ENCODE data around the gene WDPCP. TPM values are rescaled to one million over a fixed set of nuclear protein-coding genes. Genes with fewer than 3 reads are reported as not detected.

The WDPCP gene
- total and polyA plus RNA-seq, 2 experiments from 2014 or later, result 8.8 to 20.4 TPM

GRCh38 chr2:63127594-63127993 is 460.7 kb downstream of the WDPCP start (continued):
- TF ChIP-seq, protein P1, sequence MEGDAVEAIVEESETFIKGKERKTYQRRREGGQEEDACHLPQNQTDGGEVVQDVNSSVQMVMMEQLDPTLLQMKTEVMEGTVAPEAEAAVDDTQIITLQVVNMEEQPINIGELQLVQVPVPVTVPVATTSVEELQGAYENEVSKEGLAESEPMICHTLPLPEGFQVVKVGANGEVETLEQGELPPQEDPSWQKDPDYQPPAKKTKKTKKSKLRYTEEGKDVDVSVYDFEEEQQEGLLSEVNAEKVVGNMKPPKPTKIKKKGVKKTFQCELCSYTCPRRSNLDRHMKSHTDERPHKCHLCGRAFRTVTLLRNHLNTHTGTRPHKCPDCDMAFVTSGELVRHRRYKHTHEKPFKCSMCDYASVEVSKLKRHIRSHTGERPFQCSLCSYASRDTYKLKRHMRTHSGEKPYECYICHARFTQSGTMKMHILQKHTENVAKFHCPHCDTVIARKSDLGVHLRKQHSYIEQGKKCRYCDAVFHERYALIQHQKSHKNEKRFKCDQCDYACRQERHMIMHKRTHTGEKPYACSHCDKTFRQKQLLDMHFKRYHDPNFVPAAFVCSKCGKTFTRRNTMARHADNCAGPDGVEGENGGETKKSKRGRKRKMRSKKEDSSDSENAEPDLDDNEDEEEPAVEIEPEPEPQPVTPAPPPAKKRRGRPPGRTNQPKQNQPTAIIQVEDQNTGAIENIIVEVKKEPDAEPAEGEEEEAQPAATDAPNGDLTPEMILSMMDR (conservative IDR thresholded peaks at IDR 0.05; ENCODE audit: low read depth in 2 of 2), result no peak
- TF ChIP-seq NANOG (IDR thresholded peaks at IDR 0.05; ENCODE audit: borderline replicate concordance) (no peak), JUNB (IDR thresholded peaks at IDR 0.05; ENCODE audit: unreplicated experiment) (no peak), EZH2phosphoT487 (IDR thresholded peaks at IDR 0.05; ENCODE audit: unreplicated experiment) (no peak), ZNF331 (CRISPR knock-in tag; IDR thresholded peaks at IDR 0.05; ENCODE audit: low read depth) (no peak), POLR2AphosphoS5 (IDR thresholded peaks at IDR 0.05; ENCODE audit: low read depth) (no peak), STAT1 (IDR thresholded peaks at IDR 0.05; ENCODE audit: unreplicated experiment) (no peak)
- TF ChIP-seq, protein P2, sequence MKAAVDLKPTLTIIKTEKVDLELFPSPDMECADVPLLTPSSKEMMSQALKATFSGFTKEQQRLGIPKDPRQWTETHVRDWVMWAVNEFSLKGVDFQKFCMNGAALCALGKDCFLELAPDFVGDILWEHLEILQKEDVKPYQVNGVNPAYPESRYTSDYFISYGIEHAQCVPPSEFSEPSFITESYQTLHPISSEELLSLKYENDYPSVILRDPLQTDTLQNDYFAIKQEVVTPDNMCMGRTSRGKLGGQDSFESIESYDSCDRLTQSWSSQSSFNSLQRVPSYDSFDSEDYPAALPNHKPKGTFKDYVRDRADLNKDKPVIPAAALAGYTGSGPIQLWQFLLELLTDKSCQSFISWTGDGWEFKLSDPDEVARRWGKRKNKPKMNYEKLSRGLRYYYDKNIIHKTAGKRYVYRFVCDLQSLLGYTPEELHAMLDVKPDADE (IDR thresholded peaks at IDR 0.05), result no peak
- TF ChIP-seq, protein P3, sequence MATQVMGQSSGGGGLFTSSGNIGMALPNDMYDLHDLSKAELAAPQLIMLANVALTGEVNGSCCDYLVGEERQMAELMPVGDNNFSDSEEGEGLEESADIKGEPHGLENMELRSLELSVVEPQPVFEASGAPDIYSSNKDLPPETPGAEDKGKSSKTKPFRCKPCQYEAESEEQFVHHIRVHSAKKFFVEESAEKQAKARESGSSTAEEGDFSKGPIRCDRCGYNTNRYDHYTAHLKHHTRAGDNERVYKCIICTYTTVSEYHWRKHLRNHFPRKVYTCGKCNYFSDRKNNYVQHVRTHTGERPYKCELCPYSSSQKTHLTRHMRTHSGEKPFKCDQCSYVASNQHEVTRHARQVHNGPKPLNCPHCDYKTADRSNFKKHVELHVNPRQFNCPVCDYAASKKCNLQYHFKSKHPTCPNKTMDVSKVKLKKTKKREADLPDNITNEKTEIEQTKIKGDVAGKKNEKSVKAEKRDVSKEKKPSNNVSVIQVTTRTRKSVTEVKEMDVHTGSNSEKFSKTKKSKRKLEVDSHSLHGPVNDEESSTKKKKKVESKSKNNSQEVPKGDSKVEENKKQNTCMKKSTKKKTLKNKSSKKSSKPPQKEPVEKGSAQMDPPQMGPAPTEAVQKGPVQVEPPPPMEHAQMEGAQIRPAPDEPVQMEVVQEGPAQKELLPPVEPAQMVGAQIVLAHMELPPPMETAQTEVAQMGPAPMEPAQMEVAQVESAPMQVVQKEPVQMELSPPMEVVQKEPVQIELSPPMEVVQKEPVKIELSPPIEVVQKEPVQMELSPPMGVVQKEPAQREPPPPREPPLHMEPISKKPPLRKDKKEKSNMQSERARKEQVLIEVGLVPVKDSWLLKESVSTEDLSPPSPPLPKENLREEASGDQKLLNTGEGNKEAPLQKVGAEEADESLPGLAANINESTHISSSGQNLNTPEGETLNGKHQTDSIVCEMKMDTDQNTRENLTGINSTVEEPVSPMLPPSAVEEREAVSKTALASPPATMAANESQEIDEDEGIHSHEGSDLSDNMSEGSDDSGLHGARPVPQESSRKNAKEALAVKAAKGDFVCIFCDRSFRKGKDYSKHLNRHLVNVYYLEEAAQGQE (IDR thresholded peaks at IDR 0.05; ENCODE audit: unreplicated experiment), result no peak

DNA sequence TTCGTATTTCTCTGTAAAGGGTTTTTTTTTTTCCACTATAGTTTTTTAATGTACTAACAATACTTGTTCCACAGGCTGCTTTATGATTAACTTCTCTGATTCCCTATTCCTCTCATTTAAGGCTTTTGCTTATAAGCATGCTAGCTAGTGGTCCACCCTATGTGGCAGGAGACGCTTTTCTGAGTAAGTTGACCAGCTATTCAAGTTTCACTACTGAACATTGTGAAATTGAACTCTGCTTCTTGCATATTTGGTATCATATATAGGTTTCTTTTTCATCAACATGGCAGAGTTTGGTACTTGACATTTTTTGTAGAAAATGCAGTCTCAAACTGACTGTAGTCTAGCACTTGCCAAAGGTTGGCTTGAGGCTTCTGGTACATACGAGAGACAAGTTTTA is 463.4 kb downstream of the WDPCP start:
- Histone ChIP-seq H3K4me1 (ENCODE audit: insufficient read depth) (no peaks in the 10 kb centered on the region), H3K27ac (ENCODE audit: low read depth) (no peak overlapping the region), H3K4me2 (no peak overlapping the region), H3K27me3 (ENCODE audit: insufficient read depth) (no peaks in the 10 kb centered on the region), H3K36me3 (ENCODE audit: insufficient read depth) (no peaks in the 10 kb centered on the region), H3K9me2 (ENCODE audit: insufficient read depth) (no peaks in the 10 kb centered on the region), H3F3A (replicated peaks; ENCODE audit: low read depth) (no peaks in the 10 kb centered on the region), H2AFZ (no peak overlapping the region), H3K79me2 (replicated peaks; ENCODE audit: insufficient read depth) (no peaks in the 10 kb centered on the region), H4K20me1 (replicated peaks; ENCODE audit: insufficient read depth) (no peaks in the 10 kb centered on the region), H3K4me3 (no peak overlapping the region)
- Mint-ChIP-seq H3K36me3 (ENCODE audit: low read depth) (peaks cover 18% of the 10 kb centered on the region; the same call in 2 of the 3 replicates), H3K4me1 (peaks cover 11% of the 10 kb centered on the region), H3K27ac (no peak overlapping the region), H3K27me3 (ENCODE audit: insufficient read depth, low read depth, poor library complexity) (peaks cover 5% of the 10 kb centered on the region), H3K4me3 (no peak overlapping the region), H3K9me3 (no peaks in the 10 kb centered on the region)
- ATAC-seq (no peak), DNase-seq (ENCODE audit: low spot score) (no peak)
- TF ChIP-seq, protein P2 (IDR thresholded peaks at IDR 0.05), result no peak
- TF ChIP-seq EZH2phosphoT487 (IDR thresholded peaks at IDR 0.05; ENCODE audit: unreplicated experiment), result no peak
- TF ChIP-seq ZNF462 (CRISPR knock-in tag; IDR thresholded peaks at IDR 0.05), result no peak
- no peak for TF ChIP-seq NANOG (IDR thresholded peaks at IDR 0.05; ENCODE audit: borderline replicate concordance)
